Measurements from ENCODE around the gene KIR2DL1.
"Not testable (repeated sequence)": the region's sequence is repeated elsewhere in the genome, so short reads cannot be mapped to it uniquely, and the experiment has no call there.

Gene KIR2DL1

DNA sequence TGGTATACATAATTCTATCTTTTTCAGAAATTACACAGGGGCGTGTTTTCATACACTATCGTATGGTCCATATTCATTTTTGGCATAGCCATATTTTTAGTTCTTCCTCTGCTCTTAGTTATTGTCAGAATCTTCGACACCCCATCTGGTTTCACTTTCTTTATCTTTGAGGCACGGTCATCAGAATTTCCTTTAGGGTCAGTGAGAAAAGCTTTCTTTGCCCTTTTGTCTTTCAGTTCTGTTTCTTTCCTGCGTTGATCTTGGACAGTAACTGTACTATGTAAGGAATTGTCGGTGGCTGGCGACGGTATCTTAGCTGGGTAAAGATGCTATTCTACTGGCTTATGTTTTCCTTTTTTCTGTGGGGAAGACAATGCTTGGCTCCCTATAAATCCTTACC, 23.2 kb downstream of the KIR2DL1 start:
- no peak for TF ChIP-seq CTCF (IDR thresholded peaks at IDR 0.05; ENCODE audit: control insufficient read depth, extremely low read depth, insufficient read depth)
- peak overlapping the region; percentile 30; the same call in 1 of the 2 replicates for H3K4me3 ChIP-seq (ENCODE audit: low read depth, low read length)
- no peak for DNase-seq (ENCODE audit: low read depth)

GRCh38 chr19:54795758-54796157, 26.2 kb downstream of the KIR2DL1 start:
- DNase-seq (ENCODE audit: low read depth): no peak
- no peak for TF ChIP-seq CTCF (IDR thresholded peaks at IDR 0.05; ENCODE audit: control insufficient read depth, extremely low read depth, insufficient read depth)
- no peak overlapping the region for H3K4me3 ChIP-seq (ENCODE audit: low read depth, low read length)

- H3K4me3 ChIP-seq (ENCODE audit: low read depth, low read length): no peak within 1 kb of the TSS
- no peak for DNase-seq (ENCODE audit: low read depth)
- TF ChIP-seq CTCF (IDR thresholded peaks at IDR 0.05; ENCODE audit: control insufficient read depth, extremely low read depth, insufficient read depth): no peak
These were observed 33.8 kb downstream of the KIR2DL1 start, which contains the start of gene KIR2DL4 for GRCh38 chr19:54803410-54803809. Gene KIR2DL4, plus strand, starts transcription at chr19:54803610. Its CDS starts 42 bp downstream, at chr19:54803652.

DNA sequence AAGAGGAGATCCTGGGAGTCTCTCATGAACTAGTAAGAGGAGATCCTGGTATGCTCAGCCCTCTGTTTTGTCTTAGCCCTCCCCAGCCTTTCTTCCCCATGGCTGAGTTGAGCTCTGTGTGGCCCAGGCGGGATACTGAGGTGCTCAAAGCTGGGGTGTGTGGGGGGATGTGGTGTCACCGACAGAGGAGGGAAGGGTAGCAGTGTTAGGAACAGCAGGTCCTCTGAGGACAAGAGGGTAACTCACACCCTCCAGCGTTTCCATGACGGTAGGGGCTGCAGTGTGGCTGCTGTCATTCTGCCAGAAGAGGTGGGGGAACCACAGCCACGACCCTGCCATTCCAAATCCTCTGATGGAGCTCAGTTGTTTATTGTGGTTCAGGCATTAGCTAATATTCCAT, 34.5 kb downstream of the KIR2DL1 start:
- TF ChIP-seq CTCF (IDR thresholded peaks at IDR 0.05; ENCODE audit: control insufficient read depth, extremely low read depth, insufficient read depth): no peak
- H3K4me3 ChIP-seq (ENCODE audit: low read depth, low read length): no peak overlapping the region
- no peak for DNase-seq (ENCODE audit: low read depth)

DNA sequence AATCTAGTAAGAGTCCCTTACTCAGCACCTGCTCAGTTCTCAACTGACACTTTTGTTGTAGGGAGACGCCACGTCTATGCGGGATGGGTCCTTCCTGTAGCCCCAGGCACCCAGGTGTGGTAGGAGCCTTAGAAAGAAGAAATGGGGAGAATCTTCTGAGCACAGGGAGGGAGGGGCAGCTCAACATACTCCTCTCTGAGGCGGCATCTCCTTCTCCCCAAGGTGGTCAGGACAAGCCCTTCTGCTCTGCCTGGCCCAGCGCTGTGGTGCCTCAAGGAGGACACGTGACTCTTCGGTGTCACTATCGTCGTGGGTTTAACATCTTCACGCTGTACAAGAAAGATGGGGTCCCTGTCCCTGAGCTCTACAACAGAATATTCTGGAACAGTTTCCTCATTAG, 35.0 kb downstream of the KIR2DL1 start:
- no peak for DNase-seq (ENCODE audit: low read depth)
- H3K4me3 ChIP-seq (ENCODE audit: low read depth, low read length): no peak overlapping the region
- no peak for TF ChIP-seq CTCF (IDR thresholded peaks at IDR 0.05; ENCODE audit: control insufficient read depth, extremely low read depth, insufficient read depth)

GRCh38 chr19:54805665-54806515, 36.3 kb downstream of the KIR2DL1 start:
- H3K4me3 ChIP-seq (ENCODE audit: low read depth, low read length): no peak overlapping the region
- DNase-seq (ENCODE audit: low read depth): no peak
- TF ChIP-seq CTCF (IDR thresholded peaks at IDR 0.05; ENCODE audit: control insufficient read depth, extremely low read depth, insufficient read depth): no peak

DNA sequence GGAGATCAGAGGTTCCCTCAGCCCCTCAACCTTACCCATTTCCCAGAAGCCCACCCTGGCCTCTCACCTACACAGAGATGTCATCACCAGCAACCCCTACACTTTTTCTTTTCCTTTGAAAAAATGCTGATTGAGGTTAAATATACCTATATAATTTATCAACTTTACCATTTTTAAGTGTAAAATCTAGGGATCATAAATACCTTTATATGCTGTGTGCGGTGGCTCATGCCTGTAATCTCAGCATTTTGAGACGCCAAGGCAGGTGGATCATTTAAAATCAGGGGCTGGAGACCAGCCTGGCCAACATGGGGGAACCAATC, 36.9 kb downstream of the KIR2DL1 start:
- DNase-seq (ENCODE audit: low read depth): no peak
- H3K4me3 ChIP-seq (ENCODE audit: low read depth, low read length): no peak overlapping the region
- no peak for TF ChIP-seq CTCF (IDR thresholded peaks at IDR 0.05; ENCODE audit: control insufficient read depth, extremely low read depth, insufficient read depth)

DNA sequence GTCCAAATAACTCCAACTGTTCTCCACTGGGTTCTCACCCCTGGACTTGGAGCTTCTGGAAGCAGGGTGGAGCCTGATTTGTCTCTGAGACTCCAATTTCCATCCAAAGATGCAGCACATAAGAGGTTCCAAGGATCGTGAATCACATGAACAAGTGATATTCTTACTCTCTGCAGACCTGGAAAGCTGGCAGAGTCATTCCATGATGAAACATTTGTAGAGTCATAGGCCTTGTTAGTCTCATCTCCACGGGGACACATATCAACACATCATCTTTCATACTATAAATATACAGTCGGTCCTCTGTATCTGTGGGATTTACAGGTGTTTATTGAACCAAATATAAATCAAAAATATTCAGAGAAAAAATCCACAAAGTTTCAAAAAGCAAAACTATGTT, 45.0 kb downstream of the KIR2DL1 start:
- H3K4me3 ChIP-seq (ENCODE audit: low read depth, low read length); DNase-seq (ENCODE audit: low read depth): not testable (repeated sequence)

DNA sequence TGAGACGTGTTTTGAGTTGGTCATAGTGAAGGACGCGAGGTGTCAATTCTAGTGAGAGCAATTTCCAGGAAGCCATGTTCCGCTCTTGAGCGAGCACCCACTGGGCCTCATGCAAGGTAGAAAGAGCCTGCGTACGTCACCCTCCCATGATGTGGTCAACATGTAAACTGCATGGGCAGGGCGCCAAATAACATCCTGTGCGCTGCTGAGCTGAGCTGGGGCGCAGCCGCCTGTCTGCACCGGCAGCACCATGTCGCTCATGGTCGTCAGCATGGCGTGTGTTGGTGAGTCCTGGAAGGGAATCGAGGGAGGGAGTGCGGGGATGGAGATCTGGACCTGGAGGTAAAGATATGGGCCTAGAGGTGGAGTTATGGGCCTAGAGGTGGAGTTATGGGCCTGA, 46.7 kb downstream of the KIR2DL1 start, which contains the start of gene KIR3DL1:
TSS of gene KIR3DL1 (plus strand) at position 218 of the 400 bp plus-strand sequence.
- DNase-seq (ENCODE audit: low read depth); H3K4me3 ChIP-seq (ENCODE audit: low read depth, low read length): not testable (repeated sequence)
